NCI-H2029 treated with DMSO at 0.1 percent for 48 hours (cell line): ENCODE measurements around the gene AARS1.
"Not testable (repeated sequence)": the region's sequence is repeated elsewhere in the genome, so short reads cannot be mapped to it uniquely, and the experiment has no call there.

Source experiments
- DNase-seq: peaks from one replicate; lab custom pipeline; 2025; lab: John Stamatoyannopoulos, UW

AARS1 gene

DNA sequence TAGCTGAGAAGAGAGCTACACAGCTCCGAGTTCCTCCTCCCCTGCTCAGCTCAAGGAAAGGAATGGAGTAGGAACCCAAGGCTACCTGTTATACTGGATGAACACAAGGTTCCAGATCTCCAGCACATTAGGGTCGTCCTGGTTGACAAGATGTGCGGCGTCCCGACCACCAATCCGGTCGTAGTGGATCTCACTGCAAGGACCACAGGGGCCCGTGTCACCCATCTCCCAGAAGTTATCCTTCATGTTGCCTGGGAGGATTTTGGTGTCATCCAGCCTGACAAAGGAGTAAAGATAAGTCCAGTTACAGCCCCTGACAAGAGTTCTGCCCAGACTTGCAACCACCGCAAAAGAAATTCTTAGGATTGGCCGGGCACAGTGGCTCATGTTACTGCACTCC lies 17.6 kb downstream of the AARS1 start:
- no peak for DNase-seq

DNA sequence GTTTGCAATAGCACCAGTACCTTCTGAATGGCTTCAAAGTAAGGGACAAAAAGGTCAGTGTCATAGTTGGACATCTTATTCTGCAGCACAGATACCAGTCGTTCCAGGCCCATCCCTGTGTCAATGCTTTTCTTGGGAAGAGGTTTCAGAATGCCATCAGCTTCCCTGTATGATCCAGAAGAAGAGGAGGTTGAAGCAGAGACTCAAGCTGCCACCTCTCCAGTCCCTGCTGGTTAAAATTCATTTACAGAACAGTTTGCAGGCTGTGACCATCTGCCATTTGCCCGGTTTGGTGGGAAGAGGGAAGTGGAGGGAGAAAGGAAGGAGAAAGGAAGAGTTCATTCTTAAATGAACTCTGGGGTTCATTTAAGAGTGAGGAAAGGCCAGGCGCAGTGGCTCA lies 19.1 kb downstream of the AARS1 start:
- DNase-seq: no peak

DNA sequence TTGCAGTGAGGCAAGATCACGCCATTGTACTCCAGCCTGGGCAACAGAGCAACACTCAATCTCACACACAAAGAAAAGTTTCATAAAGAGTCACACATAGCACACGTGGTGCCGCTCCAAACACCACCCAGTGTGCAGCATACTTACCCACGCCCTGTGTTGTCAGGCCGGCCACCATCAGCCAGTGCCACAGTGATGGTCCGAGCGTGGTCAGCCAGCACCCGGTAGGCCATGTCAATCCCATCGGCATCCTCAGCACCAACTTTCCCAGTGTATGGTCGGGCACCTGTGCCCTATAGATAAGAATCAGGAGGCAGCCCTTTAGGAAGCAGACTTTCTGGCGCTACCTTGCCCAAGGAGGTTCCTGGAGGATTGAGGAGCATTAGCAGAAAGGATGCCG lies 19.8 kb downstream of the AARS1 start:
- DNase-seq: no peak

DNA sequence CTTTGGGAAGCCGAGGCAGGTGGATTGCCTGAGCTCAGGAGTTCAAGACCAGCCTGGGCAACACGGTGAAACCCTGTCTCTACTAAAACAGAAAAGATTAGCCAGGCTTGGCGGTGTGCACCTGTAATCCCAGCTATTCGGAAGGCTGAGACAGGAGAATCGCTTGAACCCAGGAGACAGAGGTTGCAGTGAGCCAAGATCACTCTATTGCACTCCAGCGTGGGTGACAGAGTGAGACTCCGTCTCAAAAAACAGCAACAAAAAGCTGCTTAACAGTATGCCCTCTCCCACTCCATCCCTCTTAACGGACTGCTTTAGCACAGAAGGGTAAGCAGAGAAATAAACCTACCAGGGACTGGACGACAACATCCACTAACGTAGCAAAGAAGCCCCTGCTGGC lies 21.4 kb downstream of the AARS1 start:
- DNase-seq: not testable (repeated sequence)

DNA sequence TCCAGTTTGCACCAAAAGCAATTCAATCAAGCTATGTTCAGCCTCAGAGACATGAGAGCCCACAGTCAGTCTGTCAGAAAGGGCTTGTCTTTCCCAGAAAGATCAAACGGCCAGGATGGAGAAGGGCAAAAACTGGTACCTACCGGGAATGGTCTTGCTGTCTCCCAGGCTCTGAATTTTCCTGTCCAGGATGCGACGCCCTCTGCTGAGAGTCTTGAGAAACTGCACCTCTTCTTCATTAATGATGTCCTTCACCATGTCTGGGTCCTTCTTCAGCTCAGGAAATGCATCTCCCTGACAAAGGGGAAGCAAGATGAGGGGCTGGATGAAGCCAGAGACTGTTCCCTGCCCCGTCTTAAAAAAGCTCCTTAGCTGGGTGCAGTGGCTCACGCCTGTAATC lies 21.8 kb downstream of the AARS1 start:
- no peak for DNase-seq

DNA sequence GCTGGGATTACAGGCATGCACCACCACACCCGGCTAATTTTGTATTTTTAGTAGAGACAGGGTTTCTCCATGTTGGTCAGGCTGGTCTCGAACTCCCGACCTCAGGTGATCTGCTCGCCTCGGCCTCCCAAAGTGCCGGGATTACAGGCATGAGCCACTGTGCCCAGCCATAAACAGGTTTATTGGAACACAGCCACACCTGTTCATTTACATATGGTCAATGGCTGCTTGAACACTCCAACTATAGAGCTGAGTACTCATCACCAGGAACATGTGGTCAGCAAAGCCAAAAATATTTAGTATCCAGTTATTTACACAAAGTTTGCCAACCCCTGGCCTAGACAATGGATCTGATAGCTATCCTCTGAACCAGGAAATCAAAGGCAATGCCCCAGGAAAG lies 29.4 kb downstream of the AARS1 start:
- not testable (repeated sequence) for DNase-seq

DNA sequence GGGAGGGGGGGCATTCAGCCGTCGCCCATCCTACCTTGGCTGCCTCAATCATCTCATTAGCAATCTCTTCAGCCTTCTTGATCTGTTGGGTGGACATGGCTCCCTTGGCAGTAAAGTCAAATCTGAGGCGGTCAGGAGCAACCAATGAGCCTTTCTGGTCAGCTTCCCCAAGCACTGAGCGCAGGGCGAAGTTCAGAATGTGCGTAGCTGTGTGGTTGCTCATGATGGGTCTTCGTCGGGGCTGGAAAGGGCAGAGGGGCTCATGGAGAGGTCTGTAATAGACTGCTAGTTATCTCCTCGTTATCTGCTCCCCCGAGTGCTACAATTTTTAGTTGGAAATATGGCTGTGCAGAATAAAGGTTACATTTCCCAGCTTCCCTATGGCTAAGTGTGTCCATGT lies 30.4 kb downstream of the AARS1 start:
- DNase-seq: no peak

DNA sequence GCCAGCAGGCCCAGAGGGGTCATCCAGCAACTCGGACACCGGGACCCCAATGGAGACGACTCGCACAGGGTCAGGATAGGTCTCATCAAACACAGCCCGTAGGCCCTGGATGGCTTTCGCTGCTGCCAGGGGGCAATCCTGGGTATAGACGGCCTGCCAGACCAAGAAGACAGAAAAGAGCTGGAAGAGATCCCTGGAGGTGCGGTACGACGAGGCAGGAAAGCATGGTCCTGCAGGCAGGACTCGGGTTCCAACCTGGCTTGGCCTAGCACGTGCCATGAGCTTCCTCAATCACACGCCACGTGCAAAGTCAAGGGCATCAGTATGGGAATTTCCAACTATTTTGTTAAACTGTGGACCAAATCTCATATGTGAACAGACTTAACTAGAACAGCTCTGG lies 31.2 kb downstream of the AARS1 start:
- DNase-seq: no peak

DNA sequence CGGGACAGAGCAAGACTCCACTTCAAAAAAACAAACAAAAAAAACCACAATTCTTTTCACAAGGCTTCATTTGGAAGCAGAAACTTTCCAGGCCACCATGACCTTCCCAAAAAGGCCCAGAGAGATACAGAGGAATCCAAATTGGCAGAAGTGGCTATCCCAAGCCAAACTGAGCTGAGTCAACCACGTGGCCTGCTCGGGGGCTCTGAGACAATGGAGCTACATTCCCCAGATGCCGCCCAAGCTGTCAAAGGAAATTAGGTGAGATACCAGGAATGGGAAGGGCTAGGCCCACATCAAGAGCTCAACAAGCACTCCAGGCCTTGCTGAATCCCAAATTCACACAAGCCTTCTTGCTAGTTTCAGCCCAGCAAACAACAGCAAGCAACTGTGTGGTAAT lies 31.9 kb downstream of the AARS1 start:
- DNase-seq: no peak

DNA sequence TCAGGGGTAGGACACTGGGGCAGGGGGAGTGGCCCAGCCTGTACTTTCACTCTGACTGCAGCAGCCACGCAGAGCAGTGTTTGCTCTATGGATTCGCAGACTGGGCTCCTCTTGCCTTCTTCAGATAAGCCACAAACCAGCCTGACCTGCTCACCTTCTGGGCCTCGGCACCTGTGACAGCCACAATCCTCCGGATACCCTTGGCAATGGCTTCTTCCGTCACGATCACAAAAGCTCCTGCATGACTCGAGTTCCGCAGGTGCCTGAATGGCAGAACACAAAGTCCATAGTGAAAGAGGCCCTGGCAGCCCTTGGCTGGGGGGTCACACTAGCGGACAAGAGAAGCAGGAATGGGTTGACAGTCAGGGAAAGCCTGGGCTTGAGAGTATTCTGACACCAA lies 33.7 kb downstream of the AARS1 start:
- no peak for DNase-seq

DNA sequence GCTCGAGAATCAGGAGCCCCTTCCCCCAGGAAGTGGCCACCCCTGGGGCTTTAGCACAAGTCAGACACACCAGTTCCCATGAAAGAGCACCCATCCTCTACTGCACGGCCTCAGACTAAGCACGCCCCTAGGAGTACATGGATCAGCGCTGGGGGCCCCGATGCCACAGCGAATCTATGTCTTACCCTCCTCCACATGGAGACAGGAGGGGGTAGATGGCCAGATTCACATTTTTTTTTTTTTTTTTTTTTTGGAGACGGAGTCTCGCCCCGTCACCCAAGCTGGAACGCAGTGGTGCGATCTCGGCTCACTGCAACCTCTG lies 34.4 kb downstream of the AARS1 start:
- DNase-seq: no peak

DNA sequence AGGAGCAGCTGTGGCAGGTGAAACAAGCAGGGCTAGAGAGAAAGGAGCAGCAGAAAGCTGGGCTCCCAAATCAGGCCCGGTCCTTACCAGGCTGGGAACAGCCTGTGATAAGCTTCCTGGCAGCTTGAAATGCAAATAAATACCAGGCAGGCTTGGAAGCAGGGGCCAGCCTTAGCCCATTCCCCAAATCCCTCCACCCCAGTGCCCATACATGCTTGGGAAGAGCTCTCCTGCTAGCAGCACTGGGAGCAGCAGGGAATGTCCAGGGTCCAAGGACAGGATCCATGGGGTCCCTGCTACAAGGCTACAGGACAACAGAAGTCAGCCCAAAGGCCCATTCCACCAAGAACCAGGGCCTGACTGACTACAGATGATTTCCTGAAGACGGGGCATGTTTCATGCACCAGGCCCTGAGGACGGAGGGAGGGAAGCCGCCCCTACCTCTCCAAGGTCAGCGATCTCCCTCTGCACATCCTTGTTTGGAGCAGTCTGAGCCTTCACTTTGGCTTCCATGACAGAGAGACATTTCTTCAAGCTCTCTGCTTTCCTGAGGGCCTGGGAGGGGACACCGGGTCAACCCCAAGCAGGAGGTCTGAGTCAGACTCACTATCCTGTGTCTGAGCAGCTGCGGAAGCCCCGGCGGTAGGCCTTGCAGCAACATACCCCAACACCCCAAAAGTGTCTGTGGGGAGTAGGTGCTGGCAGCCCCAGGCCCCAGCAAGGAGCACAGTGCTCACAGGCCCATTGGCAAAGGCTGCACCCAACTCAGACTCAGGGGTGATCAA lies 34.9 kb downstream of the AARS1 start:
- no peak for DNase-seq

DNA sequence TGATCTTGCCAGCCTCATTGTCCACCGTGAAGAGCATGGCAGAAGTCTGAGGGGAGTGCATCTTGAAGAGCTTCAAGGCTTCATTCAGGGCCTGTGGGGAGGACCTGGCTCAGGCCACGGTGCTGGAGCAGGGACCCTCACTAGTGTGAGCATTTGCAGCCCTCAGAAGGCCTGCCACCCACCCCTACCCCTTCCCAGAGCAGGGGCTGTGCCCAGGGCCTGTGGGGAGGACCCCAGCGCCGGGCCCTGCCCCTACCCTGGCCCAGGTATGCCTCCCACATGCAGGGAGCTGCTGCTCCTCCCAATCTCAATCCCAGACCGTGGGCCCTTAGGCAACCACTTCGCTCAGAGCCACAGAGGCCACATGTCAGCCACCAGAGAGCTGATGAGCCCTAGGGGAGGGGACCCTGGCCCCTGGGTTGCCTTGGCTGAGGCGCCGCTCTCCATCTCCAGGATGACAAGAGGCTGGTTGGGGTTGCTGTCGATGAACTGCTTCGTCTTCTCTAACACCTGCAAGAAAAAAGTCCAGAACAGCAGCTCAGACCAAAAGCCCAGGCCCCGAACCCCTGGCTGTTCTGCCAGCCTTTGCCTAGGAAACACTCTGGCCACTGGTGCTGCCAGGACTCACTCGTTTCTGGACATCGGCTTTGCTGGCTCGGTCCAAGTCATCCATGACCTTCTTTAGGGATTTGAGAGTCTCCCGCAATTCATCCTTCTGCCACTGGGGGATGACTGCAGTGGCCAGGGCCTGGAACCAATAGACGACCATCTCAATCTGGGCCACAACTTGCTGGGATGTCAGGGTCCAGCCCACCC lies 35.8 kb downstream of the AARS1 start:
- DNase-seq: no peak

DNA sequence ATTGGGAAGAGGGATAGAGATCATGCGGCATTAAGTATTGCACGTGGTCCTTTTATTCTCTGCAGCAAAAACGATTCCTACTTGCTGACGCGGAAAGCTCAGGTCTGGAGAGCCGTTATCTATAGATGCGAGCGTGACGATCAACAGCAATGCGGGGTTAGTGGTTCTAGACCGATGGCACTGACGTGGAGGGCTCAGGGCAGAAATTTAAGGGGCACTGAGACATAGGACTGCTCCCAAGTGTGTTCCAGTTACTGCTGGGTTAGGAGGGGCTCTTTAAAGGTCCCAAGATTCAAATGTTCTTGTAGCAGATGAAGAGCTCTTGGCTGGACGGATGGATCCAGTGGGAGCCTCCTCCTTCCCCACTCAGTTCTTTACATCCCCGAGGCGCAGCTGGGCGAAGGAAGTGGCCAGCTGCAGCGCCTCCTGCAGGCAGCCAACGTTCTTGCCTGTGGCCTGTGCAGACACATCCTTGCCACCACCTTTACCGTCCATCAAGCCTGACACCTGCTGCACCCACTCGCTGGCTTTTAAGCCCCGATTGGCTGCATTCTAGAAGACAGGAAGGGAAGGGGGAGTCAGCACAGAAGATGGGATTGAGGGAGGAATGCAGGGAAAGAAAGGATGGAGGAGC lies 36.8 kb downstream of the AARS1 start:
- no peak for DNase-seq

DNA sequence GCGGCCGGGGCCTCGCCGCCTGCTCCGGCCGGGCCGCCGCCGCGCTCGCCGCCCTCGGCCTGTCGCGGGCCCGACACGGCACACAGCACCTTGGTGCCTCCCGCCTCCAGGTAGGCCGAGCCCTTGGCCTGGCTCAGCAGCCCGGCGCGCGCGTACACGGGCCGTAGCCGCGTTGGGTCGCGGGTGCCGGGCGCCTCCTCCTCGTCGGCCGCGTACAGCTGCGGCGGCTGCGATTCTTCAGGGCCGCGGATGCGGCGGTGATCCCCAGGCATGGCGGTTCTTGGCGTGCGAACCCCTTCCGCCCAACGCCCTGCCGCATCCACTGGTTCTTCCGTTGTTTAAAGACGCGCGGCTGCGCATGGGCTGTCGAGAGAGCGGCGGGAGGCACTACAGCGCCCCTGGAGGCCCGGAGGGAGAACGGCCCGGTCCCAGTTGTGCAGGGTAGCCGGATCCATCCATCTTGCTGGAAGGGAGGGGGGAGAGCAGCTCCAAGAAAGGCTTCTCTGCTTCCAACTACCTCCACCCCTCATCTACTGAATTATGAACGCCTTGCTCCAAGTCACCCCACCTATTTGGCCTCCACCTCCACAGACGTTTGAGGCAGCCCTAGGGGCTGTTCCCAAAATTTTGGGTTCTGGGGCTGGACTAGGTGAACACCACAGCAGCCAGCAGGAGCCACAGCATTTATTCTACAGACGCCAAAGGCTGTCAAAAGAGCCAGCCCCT lies 37.5 kb downstream of the AARS1 start, which contains the start of gene EXOSC6:
Gene EXOSC6, minus strand, starts transcription at position 312 of the 726 bp plus-strand sequence. Its CDS starts 40 bp downstream, at position 272.
- peak; percentile 32 for DNase-seq

DNA sequence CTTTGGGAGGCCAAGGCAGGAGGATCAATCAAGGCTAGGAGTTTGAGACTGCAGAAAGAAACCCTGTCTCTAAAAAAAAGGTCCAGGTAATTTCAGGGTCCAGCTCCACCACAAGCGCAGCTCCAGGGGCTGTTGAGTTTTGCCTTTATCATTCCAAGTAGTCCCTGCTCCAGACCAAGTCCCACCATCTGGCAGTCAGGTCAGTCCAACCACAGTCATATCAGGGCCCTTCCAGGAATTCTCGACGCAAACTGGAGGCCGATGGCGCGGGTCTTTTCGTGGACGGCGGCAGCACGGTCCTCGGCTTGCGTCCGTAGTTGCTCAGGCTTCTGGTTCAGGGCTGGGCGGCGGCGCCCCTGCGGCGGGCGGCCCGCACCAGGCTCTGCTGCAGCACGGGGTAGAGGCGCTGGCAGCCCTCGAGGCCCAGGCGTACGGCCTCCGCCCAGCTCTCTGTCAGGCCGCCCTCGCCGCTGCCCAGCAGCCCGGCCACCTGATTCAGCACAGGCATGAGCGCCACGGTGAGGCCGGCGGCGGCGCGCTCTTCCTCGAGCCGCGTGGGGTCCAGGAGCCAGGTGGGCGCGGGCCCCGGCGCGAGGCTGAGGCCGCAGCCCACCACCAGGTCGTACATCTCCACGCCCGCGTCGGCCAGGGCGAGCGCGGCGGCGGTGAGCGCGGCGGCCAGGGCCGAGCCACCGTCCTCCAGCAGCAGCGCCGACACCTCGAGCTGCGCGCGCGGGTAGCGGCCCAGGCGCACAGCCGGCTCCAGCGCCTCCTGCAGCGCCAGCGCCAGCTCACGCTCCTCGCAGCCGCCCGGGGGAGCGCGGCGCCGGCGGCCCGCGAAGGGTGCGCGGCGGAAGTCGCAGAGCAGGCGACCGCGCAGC lies 38.3 kb downstream of the AARS1 start:
- DNase-seq: no peak

DNA sequence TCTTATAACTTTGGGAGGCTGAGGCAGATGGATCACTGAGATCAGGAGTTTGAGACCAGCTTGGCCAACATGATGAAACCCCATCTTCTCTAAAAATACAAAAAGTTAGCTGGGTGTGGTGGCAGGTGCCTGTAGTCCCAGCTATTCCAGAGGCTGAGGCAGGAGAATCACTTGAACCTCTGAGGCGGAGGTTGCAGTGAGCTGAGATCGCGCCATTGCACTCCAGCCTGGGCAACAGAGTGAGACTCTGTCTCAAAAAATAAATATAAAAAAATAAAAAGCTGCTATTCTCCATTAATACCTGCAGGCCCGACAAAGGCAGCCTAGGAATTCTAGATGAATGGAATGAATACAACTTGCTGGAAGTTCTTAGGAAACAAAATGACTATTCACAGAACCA lies 39.6 kb downstream of the AARS1 start:
- DNase-seq: not testable (repeated sequence)

DNA sequence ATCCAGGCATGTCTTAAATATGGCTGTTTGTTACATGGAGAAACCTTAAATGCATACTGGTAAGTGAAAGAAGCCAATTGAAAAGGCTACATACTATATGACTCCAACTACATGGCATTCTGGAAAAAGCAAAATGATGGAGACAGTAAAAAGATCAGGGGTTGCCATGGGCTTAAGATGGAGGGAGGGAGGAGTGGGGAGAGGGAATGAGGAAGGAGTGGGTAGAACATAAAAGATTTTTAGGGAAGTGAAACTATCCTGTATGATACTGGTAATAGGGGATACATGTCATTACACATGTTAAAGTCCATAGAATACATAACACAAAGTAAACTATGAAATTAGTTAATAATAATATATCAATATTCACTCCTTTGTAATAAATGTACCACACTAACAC lies 50.5 kb downstream of the AARS1 start:
- DNase-seq: not testable (repeated sequence)

DNA sequence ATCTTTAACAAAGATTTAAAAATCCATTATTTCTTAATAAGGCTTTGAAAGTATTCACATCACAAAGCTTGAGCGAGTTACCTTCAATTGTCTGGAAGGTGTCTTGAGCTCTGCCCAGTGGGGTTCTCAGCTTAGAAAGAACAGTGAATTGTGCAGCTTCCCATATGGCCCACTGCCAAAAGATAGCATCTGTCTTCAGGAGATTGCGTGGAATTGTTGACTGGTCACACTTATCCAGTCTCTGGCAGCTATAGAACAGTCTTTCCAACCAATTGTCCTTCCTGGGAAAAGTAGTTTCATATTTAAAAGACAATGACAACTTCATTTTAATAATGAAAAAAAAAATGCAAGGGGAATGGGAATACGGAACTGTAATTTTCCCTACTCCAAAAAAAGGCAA lies 57.5 kb downstream of the AARS1 start:
- not testable (repeated sequence) for DNase-seq

DNA sequence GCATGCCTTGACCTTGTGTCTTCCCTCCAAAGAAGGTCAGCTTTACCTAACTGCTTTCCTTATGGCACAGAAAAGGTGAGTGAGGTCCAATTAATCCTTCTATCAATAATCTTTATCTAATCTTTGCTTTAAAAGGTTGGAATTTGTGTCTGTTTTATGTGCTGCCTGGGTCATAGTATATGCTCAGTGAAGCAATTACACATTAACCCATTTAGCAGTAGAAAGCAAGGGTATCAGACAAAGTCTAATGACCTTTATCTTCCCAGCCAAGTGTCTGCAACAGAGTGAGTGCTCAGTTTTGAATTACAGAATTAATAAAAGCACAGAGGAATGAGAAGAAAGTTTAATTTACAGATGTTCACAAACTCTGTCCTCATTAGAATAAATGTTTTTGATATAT lies 63.3 kb downstream of the AARS1 start:
- DNase-seq: not testable (repeated sequence)

DNA sequence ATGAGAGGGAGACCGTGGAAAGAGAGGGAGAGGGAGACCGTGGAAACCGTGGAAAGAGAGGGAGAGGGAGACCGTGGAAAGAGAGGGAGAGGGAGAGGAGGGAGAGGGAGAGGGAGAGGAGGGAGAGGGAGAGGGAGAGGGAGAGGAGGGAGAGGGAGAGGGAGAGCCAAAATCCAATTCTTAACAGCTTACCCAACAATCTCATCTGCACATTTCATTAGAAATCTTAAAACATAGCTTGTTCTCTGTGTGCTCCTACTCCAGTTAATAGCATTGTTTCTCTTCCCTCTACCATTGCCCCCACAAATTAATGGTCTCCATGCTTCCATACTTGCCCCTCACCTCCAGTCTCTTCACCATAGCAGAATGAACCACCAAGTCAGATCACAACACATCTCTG lies 63.9 kb downstream of the AARS1 start:
- not testable (repeated sequence) for DNase-seq
